MCF 10A (cell line): ENCODE results near the gene PDE3A. TPM values are rescaled to one million over a fixed set of nuclear protein-coding genes. Genes with fewer than 3 reads are reported as not detected.

ENCODE experiments used
- BruUV-seq: library from RNA; stranded (reverse); fragments of 400-500 nt; replicated peaks from 2 replicates; lab custom pipeline; 2021; lab: Mats Ljungman, UMichigan
- CTCF ChIA-PET: fragments of 300-600 bp; sonication (Branson Sonifier 250); formaldehyde crosslinking; extraction: SDS; loops from one replicate; lab custom pipeline; 2021; ENCODE audit warnings: antibody characterized with exemption, inconsistent platforms; lab: Yijun Ruan, JAX
- POLR2A ChIA-PET: fragments of 300-600, 350-650 bp; sonication (Branson Sonifier 250); formaldehyde crosslinking; extraction: SDS; loops from one replicate; lab custom pipeline; 2020; ENCODE audit warnings: antibody characterized with exemption, inconsistent platforms; lab: Yijun Ruan, JAX
- DNase-seq: peaks from one replicate; pipeline ENCODE4 v3.0.0-alpha.2; 2018; ENCODE audit not compliant: unreplicated experiment
- H3K27ac Mint-ChIP-seq: one replicate; pipeline ENCODE4 v1.8.0; 2022; ENCODE audit warnings: mild to moderate bottlenecking, low read depth, mixed read lengths; ENCODE audit not compliant: unreplicated experiment
- H3K27me3 Mint-ChIP-seq: one replicate; pipeline ENCODE4 v1.8.0; 2022; ENCODE audit warnings: mixed read lengths; ENCODE audit not compliant: insufficient read depth, unreplicated experiment
- H3K36me3 Mint-ChIP-seq: one replicate; pipeline ENCODE4 v1.8.0; 2022; ENCODE audit warnings: mild to moderate bottlenecking, moderate library complexity, mixed read lengths; ENCODE audit not compliant: insufficient read depth, unreplicated experiment
- H3K4me1 Mint-ChIP-seq: one replicate; pipeline ENCODE4 v1.8.0; 2022; ENCODE audit warnings: mixed read lengths; ENCODE audit not compliant: insufficient read depth, unreplicated experiment
- H3K4me3 Mint-ChIP-seq: one replicate; pipeline ENCODE4 v1.8.0; 2022; ENCODE audit warnings: mild to moderate bottlenecking, moderate library complexity, mixed read lengths; ENCODE audit not compliant: unreplicated experiment
- H3K9me3 Mint-ChIP-seq: one replicate; pipeline ENCODE4 v1.8.0; 2022; ENCODE audit warnings: mixed read lengths; ENCODE audit not compliant: unreplicated experiment
- CTCF ChIP-seq: fragments of 200-600 bp; IDR thresholded peaks from one replicate; pipeline ENCODE4 v1.8.0; 2022; ENCODE audit warnings: antibody characterized with exemption, mild to moderate bottlenecking; ENCODE audit not compliant: unreplicated experiment
- intact Hi-C: fragments of 100-400 bp; cut with micrococcal nuclease; formaldehyde crosslinking; loops from 2 replicates; pipeline ENCODE4 v1.14.1; 2022
- total RNA-seq: library from RNA; stranded (reverse); gene quantifications from 2 replicates; pipeline ENCODE4 v1.2.3, GENCODE V29; 2022

Gene PDE3A
- total RNA-seq, 1 experiment from 2014 or later, result not detected

- peak; percentile 33 for DNase-seq
- TF ChIP-seq CTCF, result no peak
- peaks cover 82% of the 10 kb centered on the region for H3K27me3 Mint-ChIP-seq
- H3K27ac Mint-ChIP-seq, result no peak overlapping the region
- H3K4me1 Mint-ChIP-seq, result no peaks in the 10 kb centered on the region
- H3K36me3 Mint-ChIP-seq, result no peaks in the 10 kb centered on the region
- ChIA-PET CTCF (no interaction called here), POLR2A (no interaction called here)
- intact Hi-C loops, result no loop called here
- BruUV-seq, result no TSS peak
- no peak overlapping the region for H3K4me3 Mint-ChIP-seq
- no peaks in the 10 kb centered on the region for H3K9me3 Mint-ChIP-seq
Observed at GRCh38 chr12:20451761-20452160, 83.4 kb downstream of the PDE3A start.

GRCh38 chr12:20452496-20453010 is 84.2 kb downstream of the PDE3A start:
- BruUV-seq, result no TSS peak
- no peak for TF ChIP-seq CTCF
- intact Hi-C loops, result no loop called here
- no peaks in the 10 kb centered on the region for H3K4me1 Mint-ChIP-seq
- H3K27ac Mint-ChIP-seq, result no peak overlapping the region
- no peaks in the 10 kb centered on the region for H3K9me3 Mint-ChIP-seq
- ChIA-PET POLR2A (no interaction called here), CTCF (no interaction called here)
- H3K36me3 Mint-ChIP-seq, result no peaks in the 10 kb centered on the region
- DNase-seq, result no peak
- peaks cover 74% of the 10 kb centered on the region for H3K27me3 Mint-ChIP-seq
- no peak overlapping the region for H3K4me3 Mint-ChIP-seq

GRCh38 chr12:20453756-20454310 is 85.5 kb downstream of the PDE3A start:
- DNase-seq, result no peak
- BruUV-seq, result no TSS peak
- ChIA-PET CTCF (interaction anchor here (0.6 to 1.4 kb wide), 3 partner anchors 9 to 321 kb away, joined by 3 to 4 read pairs (median 3); no protein-coding TSS in a partner anchor), POLR2A (no interaction called here)
- peaks cover 70% of the 10 kb centered on the region for H3K27me3 Mint-ChIP-seq
- H3K36me3 Mint-ChIP-seq, result no peaks in the 10 kb centered on the region
- no peaks in the 10 kb centered on the region for H3K9me3 Mint-ChIP-seq
- H3K4me3 Mint-ChIP-seq, result no peak overlapping the region
- intact Hi-C loops, result no loop called here
- no peak for TF ChIP-seq CTCF
- no peaks in the 10 kb centered on the region for H3K4me1 Mint-ChIP-seq
- H3K27ac Mint-ChIP-seq, result no peak overlapping the region

GRCh38 chr12:20455001-20455706 is 86.8 kb downstream of the PDE3A start:
- POLR2A ChIA-PET, result no interaction called here
- Mint-ChIP-seq H3K27me3 (peaks cover 75% of the 10 kb centered on the region), H3K27ac (no peak overlapping the region), H3K9me3 (no peaks in the 10 kb centered on the region), H3K36me3 (no peaks in the 10 kb centered on the region), H3K4me1 (no peaks in the 10 kb centered on the region), H3K4me3 (no peak overlapping the region)
- no peak for DNase-seq
- TF ChIP-seq CTCF, result no peak
- CTCF ChIA-PET, result interaction anchor here (1.4 kb wide), 1 partner anchor 9 kb away, joined by 4 read pairs; no protein-coding TSS in a partner anchor
- intact Hi-C loops, result no loop called here
- BruUV-seq, result no TSS peak
